Stromal cell of bone marrow (primary cell): ENCODE measurements around the gene AHDC1.
"Not testable (repeated sequence)": the region's sequence is repeated elsewhere in the genome, so short reads cannot be mapped to it uniquely, and the experiment has no call there.

Source experiments
- DNase-seq: peaks from one replicate; pipeline ENCODE4 v3.0.0-alpha.2; 2012; ENCODE audit warnings: low read depth

The AHDC1 gene

GRCh38 chr1:27632387-27633297 is 28.7 kb upstream of the AHDC1 start:
- DNase-seq: no peak

- no peak for DNase-seq
Measured at GRCh38 chr1:27630859-27631491, 27.0 kb upstream of the AHDC1 start.

DNA sequence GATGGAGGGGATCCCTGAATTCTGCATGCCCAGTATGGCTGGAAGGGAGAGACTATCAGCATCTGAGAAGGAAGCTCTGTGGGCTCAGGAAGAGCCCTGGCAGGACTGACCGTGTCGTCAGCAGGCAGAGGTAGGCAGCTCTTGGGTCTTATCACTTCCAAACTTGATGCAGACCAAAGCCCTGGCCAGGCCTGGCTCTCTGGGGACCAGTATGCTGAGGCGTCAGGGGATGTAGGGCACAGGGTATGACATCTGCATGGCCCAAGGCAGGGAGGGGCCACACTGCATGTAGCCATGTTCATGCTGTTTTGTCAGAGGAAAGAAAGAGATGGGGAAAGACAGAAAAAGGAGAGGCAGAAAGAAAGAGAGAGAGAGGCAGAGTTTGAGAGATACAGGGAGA is 24.8 kb upstream of the AHDC1 start:
- DNase-seq: no peak

- not testable (repeated sequence) for DNase-seq
Measured at GRCh38 chr1:27627733-27628132, 23.8 kb upstream of the AHDC1 start.

GRCh38 chr1:27627061-27627460 is 23.1 kb upstream of the AHDC1 start:
- DNase-seq: no peak

DNA sequence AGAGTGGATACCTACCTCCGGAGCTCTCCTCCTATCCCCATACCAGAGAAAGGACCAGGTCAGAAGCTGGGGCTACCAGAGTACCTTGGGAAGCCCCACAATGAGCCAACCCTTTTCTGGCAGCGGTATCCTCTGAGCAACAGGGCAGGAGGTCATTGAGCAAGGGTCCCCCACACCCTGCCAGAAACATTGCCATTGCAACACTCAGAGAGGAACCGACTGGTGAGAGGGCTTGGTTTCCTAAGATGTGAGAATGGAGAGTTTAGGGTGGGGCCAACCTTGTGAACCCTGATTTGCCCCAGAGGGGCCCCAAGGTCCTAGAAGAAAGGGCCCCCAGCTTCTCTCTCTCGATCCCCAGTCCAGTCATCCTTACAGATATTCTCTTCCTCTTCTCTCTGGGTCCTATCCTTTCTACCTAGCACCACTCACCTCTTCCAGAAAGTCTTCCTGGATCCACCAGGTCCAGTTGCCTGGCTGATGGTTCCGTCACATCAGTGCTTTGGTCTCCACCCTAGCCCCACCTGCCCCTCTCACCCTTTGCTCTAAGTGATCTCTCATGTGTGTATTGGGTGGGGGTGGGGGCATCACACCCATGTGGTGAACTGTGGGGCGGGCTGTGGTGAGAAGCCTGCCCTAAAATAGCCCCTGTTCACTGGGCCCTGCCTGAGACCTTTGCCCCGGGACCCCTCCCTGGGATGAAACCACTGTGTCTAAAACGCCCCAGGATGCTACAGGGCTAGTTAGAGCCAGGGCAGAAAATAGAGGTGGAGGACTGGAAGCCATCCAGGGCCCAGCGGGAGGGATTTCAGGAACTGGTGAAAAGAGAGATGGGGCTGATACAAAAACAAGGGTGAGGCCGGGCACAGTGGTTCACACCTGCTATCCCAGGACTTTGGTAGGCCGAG is 22.3 kb upstream of the AHDC1 start:
- no peak for DNase-seq

GRCh38 chr1:27624467-27625178 is 20.7 kb upstream of the AHDC1 start:
- DNase-seq: no peak

GRCh38 chr1:27623327-27624212 is 19.6 kb upstream of the AHDC1 start:
- no peak for DNase-seq

GRCh38 chr1:27622828-27623227 is 18.9 kb upstream of the AHDC1 start:
- no peak for DNase-seq

GRCh38 chr1:27621051-27621920 is 17.3 kb upstream of the AHDC1 start:
- no peak for DNase-seq

DNA sequence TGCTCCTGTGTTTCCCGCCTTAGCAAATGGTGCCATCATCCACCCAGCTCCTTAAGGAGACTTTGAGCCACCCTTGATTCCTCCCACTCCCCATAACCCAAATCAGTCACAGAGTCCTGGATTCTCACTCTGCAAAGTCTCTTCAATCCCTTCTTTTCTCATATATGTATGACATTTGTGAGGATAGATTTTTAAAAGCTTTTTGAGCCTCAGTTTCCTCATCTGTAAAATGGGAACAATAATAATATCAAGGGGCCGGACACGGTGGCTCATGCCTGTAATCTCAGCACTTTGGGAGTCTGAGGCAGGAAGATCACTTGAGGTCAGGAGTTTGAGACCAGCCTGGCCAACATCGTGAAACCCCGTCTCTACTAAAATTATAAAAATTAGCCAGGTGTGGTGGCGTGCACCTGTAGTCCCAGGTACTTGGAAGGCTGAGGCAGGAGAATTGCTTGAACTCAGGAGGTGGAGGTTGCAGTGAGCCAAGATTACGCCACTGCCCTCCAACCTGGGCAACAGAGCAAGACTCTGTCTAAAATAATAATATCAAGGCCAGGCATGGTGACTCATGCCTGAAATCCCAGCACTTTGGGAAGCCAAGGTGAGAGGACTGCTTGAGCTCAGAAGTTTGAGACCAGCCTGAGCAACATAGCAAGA is 16.0 kb upstream of the AHDC1 start:
- not testable (repeated sequence) for DNase-seq

- DNase-seq: no peak
Measured at GRCh38 chr1:27618341-27619082, 14.6 kb upstream of the AHDC1 start.

GRCh38 chr1:27617420-27617819 is 13.5 kb upstream of the AHDC1 start:
- no peak for DNase-seq

DNA sequence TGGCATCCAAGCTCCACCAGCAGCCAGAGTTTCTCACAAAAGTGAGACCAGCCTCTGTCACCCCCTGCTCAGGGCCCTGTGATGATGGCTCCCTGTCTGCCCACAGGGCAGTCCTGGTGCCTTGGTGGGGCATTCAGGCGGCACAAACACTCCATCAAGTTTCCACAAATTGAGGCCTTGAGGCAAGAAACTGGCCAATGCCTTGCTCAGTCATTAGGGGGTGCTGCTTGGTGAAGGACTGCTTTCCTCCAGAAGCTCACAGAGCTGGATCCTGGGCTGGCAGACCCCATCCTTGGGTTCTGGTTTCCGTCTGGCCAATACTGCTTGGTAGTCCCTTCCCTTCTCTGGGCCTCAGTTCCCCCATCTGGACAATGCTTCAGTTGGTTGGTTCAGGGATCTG is 12.5 kb upstream of the AHDC1 start:
- no peak for DNase-seq

DNA sequence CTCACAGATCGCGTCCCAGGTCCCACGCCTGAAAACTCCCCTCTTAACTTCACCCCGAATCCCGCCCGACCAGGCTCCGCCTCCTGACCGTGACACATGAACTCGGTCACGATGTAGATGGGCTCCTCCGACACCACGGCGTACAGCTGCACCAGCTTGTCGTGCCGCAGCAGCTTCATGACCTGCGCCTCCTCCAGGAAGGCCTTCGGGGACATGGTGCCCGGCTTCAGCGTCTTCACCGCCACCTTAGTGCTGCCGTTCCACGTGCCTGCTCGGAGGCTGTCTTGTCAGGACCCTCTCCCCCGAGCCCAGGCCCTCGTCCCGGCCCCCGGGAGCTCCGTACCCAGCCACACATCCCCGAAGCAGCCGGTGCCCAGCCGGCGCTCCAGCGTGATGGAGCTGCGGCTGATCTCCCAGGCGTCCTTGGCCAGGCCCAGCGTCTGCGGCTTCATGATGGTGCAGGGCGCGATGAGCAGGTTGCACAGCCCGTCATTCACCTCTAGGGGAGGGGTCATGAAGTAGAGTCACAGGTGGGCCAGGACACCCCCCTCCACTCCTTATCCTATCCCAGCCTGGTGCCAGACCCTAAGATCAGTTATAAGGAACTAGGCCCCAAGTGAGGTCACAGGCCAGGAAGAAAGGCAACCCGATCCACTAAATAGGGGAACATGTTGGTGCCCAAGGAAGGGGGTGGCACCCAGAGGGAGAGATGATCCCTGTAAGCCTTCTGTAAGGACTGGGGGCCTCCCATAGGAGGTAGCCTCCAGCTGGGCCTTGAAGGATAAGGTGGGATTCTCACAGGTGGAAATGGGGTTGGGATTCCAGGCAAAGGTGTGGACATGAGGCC is 11.6 kb upstream of the AHDC1 start:
- no peak for DNase-seq

- DNase-seq: no peak
Measured at GRCh38 chr1:27614625-27615344, 10.8 kb upstream of the AHDC1 start.
